Fibroblast of the aortic adventitia (primary cell): ENCODE data around the gene XYLT1. TPM values are rescaled to one million over a fixed set of nuclear protein-coding genes. Genes with fewer than 3 reads are reported as not detected.

Source experiments
- DNase-seq: peaks from one replicate; pipeline ENCODE4 v3.0.0-alpha.2; 2010; ENCODE audit warnings: low read depth
- H3K4me3 ChIP-seq: 2 replicates; pipeline ENCODE4 v1.5.1; 2011; ENCODE audit warnings: low read depth, mild to moderate bottlenecking, control low read depth, low read length, moderate library complexity
- CTCF ChIP-seq: IDR thresholded peaks from 2 replicates; pipeline ENCODE4 v1.5.1; 2011; ENCODE audit warnings: mild to moderate bottlenecking, low read length, control low read depth, inconsistent platforms; ENCODE audit not compliant: insufficient read depth
- total RNA-seq: library from RNA; depleted of rRNA; stranded (reverse); fragments of >200 nt; gene quantifications from 2 replicates; pipeline ENCODE4 v1.2.3, GENCODE V29; 2012; ENCODE audit warnings: low replicate concordance

The XYLT1 gene
- total RNA-seq, 1 donor = 32.7 TPM

- H3K4me3 ChIP-seq = no peak overlapping the region
- DNase-seq = no peak
- TF ChIP-seq CTCF = no peak
Observed at GRCh38 chr16:17357307-17358062, 113.3 kb downstream of the XYLT1 start.

GRCh38 chr16:17356243-17356933, 114.4 kb downstream of the XYLT1 start:
- H3K4me3 ChIP-seq = no peak overlapping the region
- no peak for TF ChIP-seq CTCF
- no peak for DNase-seq

- no peak overlapping the region for H3K4me3 ChIP-seq
- no peak for TF ChIP-seq CTCF
- DNase-seq = no peak
Observed at GRCh38 chr16:17354685-17355084, 116.1 kb downstream of the XYLT1 start.

GRCh38 chr16:17354141-17354601, 116.6 kb downstream of the XYLT1 start:
- no peak overlapping the region for H3K4me3 ChIP-seq
- TF ChIP-seq CTCF = no peak
- DNase-seq = no peak

- no peak for DNase-seq
- TF ChIP-seq CTCF = no peak
- H3K4me3 ChIP-seq = no peak overlapping the region
Observed at GRCh38 chr16:17353561-17353960, 117.2 kb downstream of the XYLT1 start.

- TF ChIP-seq CTCF = no peak
- H3K4me3 ChIP-seq = no peak overlapping the region
- no peak for DNase-seq
Observed at GRCh38 chr16:17351441-17352035, 119.2 kb downstream of the XYLT1 start.
